Fibroblast of pulmonary artery (primary cell): ENCODE results near the gene SLC36A4.
"Not testable (repeated sequence)": the region's sequence is repeated elsewhere in the genome, so short reads cannot be mapped to it uniquely, and the experiment has no call there.

Experiments
- DNase-seq: peaks from one replicate; pipeline ENCODE4 v3.0.0-alpha.2; 2010; ENCODE audit warnings: low read depth
- H3K4me3 ChIP-seq: replicated peaks from 2 replicates; pipeline ENCODE4 v1.5.1; 2011; ENCODE audit warnings: low read depth, mild to moderate bottlenecking, control low read depth, low read length, moderate library complexity
- TF ChIP-seq, protein P1 (sequence below): IDR thresholded peaks from 2 replicates; pipeline ENCODE4 v1.5.1; 2011; ENCODE audit warnings: mild to moderate bottlenecking, control low read depth, low read length, inconsistent platforms; ENCODE audit errors: missing control alignments

Gene SLC36A4

DNA sequence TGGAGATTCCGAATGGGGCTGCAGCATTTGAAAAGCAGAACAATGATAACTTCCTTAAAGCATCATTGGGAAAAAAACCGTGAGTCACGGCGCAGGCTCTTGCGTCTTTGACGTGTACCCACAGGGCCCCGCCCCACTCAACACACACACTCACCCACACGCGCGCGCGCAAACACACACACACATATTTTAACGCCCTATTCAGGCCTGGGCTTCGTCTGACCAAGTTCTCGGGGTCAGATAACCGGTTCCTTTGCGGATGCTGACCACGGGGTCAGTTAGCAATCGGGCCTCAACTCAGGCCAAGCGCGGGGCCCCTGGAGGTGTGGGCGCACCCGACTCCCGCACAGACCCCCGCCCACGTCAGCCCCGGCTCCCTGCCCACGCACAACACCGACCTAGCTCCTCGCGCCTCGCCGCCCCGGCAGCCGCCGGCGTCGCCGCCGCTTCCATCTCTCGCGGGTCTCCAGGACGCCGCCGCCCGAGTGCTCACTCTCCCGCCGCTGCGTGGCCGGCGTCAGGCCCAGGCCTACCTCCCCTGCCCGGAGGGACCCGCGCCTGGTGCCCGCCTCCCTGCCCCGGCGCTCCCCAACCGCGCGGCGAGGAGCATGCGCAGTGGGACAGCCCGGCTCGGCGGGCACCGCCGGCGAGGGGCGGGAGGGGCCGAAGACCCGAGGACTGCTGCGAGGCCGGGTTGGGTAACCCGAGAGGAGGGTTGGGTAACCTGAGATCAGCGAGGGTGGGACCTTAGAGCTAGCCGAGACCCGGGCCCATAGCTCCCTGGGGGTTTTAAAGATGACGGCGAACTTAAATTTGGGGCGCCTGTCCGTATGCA, at the start of gene SLC36A4:
SLC36A4 (minus strand) TSS at position 612 of the 835 bp plus-strand sequence; CDS start at position 453, 159 bp downstream.
- peak; percentile 97 for DNase-seq
- H3K4me3 ChIP-seq, result peak within 1 kb of the TSS; percentile 82
- TF ChIP-seq, protein P1, sequence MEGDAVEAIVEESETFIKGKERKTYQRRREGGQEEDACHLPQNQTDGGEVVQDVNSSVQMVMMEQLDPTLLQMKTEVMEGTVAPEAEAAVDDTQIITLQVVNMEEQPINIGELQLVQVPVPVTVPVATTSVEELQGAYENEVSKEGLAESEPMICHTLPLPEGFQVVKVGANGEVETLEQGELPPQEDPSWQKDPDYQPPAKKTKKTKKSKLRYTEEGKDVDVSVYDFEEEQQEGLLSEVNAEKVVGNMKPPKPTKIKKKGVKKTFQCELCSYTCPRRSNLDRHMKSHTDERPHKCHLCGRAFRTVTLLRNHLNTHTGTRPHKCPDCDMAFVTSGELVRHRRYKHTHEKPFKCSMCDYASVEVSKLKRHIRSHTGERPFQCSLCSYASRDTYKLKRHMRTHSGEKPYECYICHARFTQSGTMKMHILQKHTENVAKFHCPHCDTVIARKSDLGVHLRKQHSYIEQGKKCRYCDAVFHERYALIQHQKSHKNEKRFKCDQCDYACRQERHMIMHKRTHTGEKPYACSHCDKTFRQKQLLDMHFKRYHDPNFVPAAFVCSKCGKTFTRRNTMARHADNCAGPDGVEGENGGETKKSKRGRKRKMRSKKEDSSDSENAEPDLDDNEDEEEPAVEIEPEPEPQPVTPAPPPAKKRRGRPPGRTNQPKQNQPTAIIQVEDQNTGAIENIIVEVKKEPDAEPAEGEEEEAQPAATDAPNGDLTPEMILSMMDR, result no peak

DNA sequence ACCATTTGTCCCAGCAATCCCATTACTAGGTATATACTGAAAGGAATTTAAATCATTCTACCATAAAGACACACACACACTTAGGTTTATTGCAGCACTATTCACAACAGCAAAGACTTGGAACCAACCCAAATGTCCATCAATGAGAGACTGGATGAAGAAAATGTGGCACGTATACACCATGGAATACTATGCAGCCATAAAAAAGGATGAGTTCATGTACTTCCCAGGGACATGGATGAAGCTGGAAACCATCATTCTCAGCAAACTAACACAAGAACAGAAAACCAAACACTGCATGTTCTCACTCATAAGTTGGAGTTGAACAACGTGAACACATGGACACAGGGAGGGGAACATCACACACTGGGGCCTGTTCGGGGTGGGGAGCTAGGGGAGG, 49.0 kb upstream of the SLC36A4 start:
- not testable (repeated sequence) for DNase-seq

DNA sequence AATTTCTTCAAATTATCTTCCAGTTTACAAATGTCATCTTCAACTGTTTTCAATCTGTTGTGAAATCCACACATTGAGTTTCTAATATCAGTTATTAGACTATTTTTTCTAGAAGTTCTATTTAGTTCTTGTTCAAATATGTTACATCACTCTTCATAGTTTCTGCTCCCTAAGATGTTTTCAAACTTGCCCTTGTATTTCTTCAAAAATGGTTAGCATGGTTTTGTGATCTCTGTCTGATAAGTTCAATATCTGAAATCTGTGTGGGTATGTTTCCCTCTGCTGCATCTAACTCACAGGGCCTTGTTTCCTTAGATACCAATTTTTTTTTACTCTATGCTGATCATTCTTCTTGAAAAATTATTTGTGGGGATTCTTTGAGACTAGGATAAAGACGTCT, 46.2 kb upstream of the SLC36A4 start:
- no peak overlapping the region for H3K4me3 ChIP-seq
- TF ChIP-seq, protein P1, result no peak
- no peak for DNase-seq

More for the DNA sequence above, 49.0 kb upstream of the SLC36A4 start:
- not testable (repeated sequence) for H3K4me3 ChIP-seq

DNA sequence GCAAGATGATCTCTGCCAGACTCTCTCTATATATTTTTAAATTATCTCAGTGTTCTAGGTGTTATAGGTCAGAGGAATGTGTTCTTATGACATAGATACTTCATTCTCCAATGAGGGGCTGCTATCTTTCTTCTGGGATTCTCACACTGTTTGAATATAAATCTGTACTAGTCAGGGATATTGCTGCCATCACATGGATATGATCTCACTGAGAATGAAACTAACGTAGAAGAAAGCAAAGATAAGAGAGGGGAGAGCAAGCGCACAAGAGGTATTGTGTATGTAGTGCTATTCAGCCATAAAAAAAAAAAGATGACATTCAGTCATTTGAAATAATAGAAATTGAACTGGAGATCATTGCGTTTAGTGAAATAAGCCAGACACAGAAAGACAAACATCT, 42.2 kb upstream of the SLC36A4 start:
- no peak overlapping the region for H3K4me3 ChIP-seq
- DNase-seq, result peak; percentile 21
- TF ChIP-seq, protein P1, result no peak

- DNase-seq, result no peak
Observed at GRCh38 chr11:93238956-93239355, 41.2 kb upstream of the SLC36A4 start.

DNA sequence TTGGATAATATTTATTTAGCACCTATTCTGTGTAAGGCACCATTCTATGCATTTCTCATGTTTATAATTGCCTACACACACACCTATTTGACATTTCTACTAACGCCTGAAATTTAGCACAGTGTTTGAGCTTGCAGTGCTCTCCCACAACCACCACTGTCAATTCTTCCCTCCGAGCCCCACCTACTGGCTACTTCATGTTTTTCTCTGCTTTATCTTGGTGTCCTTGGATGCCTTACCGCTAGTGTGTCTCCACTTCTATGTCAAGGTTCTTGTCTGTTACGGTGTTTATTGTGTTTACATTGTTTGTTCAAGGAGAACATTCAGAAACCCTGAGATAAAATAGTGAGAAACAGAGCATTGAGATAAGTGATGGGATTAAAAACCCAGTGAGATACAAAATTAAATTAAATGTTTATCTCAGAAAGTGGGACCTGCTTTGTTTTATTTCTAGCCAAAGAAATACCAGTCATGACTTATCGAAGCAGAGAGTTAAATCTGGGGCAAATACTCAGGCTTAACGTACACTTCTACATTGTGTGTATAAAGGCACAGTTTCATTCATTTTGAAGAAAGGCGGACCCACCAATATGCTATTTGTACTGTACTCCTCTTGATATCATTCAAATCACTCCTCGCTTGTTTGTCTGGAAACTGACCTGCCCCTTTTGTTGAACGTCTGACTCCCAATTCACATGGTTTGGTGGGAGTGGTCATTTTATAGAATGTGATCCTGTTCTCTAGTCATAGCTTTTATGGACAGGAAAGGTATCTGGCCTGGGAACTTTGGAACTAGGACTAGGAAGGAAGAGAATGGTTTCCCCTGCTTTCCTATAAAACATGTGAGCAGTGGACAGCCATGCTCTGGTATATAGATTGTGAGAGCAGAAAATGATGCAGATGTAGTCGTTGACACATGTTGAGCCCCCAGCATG, 39.2 kb upstream of the SLC36A4 start:
- H3K4me3 ChIP-seq, result no peak overlapping the region
- DNase-seq, result peak; percentile 57
- TF ChIP-seq, protein P1, result peak; percentile 70

More at GRCh38 chr11:93238956-93239355, 41.2 kb upstream of the SLC36A4 start:
- TF ChIP-seq, protein P1, result no peak
- no peak overlapping the region for H3K4me3 ChIP-seq
